Bronchus fibroblast of lung (primary cell): ENCODE results near the gene NFXL1. TPM values are rescaled to one million over a fixed set of nuclear protein-coding genes. Genes with fewer than 3 reads are reported as not detected.

Source experiments
- total RNA-seq: library from RNA; depleted of rRNA; stranded (reverse); fragments of >200 nt; gene quantifications from 2 replicates; pipeline ENCODE4 v1.2.3, GENCODE V29; 2015

NFXL1 gene
- 5.6 and 6.4 TPM in 2 replicates for total RNA-seq

GRCh38 chr4:47914220-47914925 is at the start of gene NFXL1:
Gene NFXL1, minus strand, starts transcription at chr4:47914583. Its CDS starts 380 bp downstream, at chr4:47914203.

DNA sequence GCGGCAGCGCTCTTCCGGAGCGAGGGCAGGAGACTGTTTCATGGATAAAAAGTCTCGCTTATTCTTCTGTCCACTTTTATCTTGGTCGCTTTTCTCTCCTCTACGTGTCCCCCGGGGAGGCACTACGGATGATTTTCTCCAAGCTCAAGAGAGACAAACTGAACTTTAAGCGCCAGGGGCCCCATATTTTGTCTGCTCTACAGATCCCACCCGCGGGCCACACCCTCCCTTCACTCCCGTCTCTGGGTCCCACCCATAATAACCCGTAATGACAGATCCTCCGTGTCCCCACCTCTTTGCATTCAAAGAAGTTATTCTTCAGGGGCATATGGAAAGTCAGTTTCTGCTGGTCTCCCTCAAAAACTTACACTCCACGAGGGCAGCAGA is 76.5 kb downstream of the NFXL1 start, which contains the start of gene CORIN:
Gene CORIN, minus strand, starts transcription at position 160 of the 387 bp plus-strand sequence. Its CDS starts 118 bp downstream, at position 42.

Other genes starting within 250 kb of the NFXL1 start
- gene CORIN, start 76.5 kb downstream of the NFXL1 start, total RNA-seq = 1.9 and 2.4 TPM in 2 replicates
- gene CNGA1, start 102.1 kb upstream of the NFXL1 start, total RNA-seq = under 0.01 TPM in 1 of 2 replicates, not detected in the other
- gene NIPAL1, start 102.2 kb upstream of the NFXL1 start, total RNA-seq = under 0.01 and 0.50 TPM in 2 replicates
- not detected in 2 replicates for gene TXK, start 219.7 kb upstream of the NFXL1 start, total RNA-seq